HPDE6-E6E7 (cell line): ENCODE results near the gene TMEM225.
"Not testable (repeated sequence)": the region's sequence is repeated elsewhere in the genome, so short reads cannot be mapped to it uniquely, and the experiment has no call there.

Source experiments
- DNase-seq: peaks from one replicate; pipeline ENCODE4 v3.0.0; 2011; ENCODE audit warnings: missing footprints; ENCODE audit errors: extremely low spot score

Gene TMEM225, protein sequence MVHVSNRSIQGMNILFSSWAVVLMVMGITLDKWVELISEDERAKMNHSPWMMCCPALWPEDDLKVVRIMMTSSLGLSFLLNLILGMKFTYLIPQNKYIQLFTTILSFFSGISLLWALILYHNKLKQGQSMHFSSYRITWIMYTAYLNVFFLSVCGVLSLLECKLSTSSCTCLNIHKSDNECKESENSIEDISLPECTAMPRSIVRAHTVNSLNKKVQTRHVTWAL

DNA sequence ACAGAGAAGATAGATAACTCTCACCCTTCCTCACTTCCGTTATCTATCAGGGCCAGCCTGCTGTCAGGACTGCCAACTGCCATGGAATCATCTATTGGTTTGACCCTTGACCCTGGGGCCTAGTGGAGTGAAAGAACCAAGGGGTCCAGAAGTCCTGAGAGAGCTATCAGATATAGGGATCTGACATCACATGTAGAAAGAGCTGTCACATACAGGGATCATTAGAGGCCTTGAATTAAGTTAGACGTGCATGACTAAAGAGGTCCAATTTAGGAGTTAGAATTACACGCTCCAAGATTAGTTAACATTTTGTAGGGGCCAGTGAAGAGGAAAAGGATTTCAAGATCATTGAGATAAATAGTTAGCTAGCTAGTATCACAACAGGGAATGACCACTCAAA is at the start of gene TMEM225:
Gene TMEM225, minus strand, starts transcription at position 101 of the 400 bp plus-strand sequence. CDS start 245 bp downstream, outside the sequence.
- no peak for DNase-seq

DNA sequence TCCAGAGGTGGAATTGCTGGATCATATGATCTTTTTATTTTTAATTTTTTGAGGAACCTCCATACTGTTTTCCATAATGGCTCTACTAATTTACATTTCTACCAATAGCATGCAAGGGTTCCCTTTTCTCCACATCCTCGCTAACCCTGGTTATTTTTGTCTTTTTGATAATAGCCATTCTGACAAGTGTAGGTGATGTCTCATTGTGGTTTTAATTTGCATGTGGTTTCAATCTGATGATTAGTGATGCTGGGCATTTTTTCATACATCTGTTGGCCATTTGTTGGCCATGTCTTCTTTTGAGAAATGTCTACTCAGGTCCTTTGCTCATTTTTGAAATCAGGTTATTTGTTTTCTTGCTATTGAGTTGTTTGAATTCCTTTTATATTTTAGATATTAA is 38.6 kb upstream of the TMEM225 start:
- no peak for DNase-seq

DNA sequence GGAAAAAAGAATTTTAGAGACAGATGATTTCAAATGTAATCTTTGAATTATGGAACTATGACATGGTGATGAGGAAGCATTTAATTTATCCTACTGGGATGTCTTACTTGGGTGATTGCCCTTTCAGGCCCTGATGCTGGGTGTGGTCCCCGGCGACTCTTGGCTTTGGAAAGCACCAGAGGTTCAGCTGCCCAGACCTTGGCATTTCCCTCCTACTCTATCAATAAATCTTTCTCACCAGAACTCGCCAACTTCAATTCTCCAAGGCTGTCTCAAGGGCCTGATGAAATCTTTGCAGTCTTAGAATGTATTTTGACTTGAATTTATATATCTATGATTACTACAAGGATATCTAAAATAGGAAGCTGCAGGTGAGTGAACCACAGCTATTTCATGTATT is 35.5 kb upstream of the TMEM225 start:
- no peak for DNase-seq

DNA sequence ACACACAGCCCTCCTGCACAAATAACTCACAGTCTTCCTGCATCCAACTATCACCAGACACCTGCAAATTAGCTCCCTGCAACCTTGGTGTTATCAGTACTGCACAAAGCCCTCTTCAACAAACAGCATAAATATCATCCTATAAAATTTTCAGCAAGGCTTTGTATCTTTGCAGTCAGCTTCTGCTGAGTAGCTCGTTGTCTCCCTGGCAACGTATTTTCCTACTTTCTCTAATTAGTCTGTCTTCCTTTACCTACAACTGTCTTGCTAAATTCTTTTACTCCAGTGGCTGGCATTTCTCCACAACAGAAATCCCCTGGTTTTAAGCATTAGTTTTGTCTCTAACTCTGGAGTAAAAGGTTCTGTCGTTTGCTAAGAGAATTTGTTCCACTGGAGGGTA is 20.4 kb upstream of the TMEM225 start:
- no peak for DNase-seq

DNA sequence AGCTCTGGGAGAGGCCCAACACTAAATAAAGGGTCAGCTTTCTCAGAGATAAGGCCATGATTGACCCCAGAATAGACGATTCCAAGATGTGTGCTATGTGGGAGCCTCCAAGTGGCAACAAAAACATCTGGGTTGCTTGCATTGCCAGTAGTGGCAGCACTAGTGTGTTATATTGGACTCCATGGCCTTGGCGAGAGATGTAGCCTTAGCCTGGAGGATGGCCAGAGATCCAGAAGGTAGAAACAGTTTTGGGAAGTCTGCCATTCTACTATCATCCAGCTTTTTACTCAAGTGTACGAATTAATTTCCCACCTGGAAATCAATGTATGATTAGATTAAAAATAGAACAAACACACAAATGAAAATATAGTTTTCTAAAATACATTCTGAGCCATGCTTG is 19.5 kb upstream of the TMEM225 start:
- no peak for DNase-seq

DNA sequence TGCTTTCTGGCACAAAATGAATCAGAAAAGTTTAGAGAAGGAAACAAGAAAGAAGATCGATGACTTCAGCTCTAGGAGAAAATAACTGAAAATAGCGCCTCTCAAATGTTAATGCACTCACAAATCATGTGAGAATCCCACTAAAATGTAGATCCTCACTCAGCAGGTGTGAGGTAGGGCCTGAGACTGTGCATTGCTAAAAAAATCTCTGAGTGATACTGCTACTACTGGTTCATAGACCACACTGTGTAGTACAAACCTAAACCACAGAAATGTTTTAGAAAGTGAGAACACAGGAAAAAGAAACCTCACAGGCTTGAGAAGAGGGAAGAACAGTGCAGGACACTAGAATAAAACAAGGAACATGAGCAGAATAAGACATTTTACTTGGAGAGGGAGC is 18.5 kb upstream of the TMEM225 start:
- DNase-seq: no peak

DNA sequence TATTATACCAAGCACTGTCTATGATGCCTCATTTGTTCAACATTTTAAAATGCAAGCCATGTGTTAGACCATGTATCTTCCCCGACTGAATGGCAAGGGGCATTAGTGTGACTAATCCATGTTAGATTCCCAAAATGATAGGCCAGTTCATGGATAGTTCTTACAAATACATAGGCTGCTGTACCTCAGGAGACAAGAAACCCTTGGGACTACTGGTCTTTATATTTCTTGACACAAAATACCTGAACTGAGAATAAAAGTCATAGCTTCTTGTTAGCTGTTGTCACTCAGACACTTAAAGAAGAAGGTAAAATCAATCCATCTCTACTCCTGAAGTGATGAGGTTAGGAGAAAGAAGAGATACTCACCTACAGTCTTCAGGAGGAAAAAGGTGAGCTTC is 16.4 kb upstream of the TMEM225 start, which contains the start of gene OR8D4:
Gene OR8D4, plus strand, starts transcription at position 301 of the 400 bp plus-strand sequence. CDS start 4,265 bp downstream, outside the sequence.
- no peak for DNase-seq

DNA sequence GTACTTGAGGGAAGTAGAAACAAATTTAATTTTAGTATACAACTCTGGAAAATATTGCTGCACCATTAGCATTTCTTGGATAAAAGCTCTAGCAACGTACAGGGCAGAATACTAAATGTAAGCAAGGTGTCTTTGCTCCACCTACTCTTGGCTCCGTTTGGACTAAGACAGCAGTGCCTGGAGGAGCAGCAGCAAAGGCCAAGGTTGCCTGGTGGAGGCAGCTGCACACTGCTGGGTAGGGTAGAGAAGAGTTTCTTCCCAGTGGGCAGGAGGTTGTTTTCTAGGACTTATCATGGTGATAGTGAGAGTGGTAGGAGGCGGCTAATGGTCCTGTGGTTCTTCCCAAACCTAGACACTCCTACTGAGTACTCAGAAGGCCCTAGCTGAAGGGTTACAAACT is 14.3 kb upstream of the TMEM225 start:
- no peak for DNase-seq

DNA sequence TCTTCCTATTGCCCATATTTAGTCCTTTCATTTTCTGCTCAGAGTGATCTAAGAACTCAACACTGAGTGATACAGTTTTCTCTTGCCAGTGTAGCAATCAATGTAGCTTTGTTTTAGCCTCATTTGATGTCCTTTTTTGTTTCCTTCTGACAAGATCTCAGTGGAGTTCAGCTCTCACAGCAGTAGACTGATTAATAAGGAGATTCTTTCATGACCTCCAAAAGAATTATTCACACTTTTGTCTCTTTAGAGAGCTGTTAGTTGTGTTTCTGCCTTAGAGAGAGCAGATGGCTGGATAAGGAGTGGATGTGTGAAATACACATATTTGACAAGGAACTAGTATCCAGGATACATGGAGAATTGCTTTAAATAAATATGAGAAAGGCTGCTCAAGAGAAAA is 6.6 kb upstream of the TMEM225 start:
- DNase-seq: no peak

DNA sequence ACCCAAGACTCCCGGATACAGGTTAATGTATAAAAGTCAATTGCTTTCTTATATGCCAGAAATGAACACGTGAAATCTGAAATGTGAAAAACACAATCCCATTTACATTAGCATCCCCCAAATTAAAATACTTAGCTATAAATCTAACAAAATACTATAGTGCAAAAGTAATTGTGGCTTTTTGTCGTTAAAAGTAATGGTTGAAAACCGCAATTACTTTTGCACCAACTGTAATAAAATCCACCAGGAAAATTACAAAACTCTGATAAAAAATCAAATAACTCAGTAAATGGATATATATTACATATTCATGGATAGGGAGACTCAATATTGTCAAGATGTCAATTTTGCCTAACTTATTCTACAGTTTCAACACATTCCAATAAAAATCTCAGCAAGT is 4.6 kb downstream of the TMEM225 start:
- no peak for DNase-seq

DNA sequence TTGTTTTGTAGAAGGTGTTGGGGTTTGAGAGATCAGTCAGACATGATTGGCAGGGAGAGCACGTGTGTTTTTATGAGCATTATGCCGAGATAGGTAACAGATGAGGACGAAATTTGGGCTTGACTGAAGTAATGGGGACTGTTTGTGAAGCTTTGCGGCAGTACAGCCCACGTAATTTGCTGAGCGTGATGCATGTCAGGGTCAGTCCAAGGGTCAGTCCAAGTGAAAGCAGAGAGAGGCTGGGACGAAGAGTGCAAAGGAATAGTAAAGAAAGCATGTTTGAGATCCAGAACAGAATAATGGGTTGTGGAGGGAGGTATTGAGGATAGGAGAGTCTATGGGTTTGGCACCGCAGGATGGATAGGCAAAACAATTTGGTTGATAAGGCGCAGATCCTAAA is 17.7 kb downstream of the TMEM225 start:
- not testable (repeated sequence) for DNase-seq

DNA sequence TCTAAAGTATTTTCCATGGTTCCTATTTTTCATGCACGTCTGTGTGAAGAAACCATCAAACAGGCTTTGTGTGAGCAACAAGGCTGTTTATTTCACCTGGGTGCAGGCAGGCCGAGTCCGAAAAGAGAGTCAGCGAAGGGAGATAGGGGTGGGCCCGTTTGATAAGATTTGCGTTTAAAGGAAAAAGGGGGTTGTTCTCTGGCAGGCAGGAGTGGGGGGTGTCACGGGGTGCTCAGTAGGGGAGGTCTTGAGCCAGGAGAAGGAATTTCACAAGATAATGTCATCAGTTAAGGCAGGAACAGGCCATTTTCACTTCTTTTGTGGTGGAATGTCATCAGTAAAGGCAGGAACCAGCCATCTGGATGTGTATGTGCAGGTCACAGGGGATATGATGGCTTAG is 20.2 kb downstream of the TMEM225 start:
- DNase-seq: not testable (repeated sequence)

DNA sequence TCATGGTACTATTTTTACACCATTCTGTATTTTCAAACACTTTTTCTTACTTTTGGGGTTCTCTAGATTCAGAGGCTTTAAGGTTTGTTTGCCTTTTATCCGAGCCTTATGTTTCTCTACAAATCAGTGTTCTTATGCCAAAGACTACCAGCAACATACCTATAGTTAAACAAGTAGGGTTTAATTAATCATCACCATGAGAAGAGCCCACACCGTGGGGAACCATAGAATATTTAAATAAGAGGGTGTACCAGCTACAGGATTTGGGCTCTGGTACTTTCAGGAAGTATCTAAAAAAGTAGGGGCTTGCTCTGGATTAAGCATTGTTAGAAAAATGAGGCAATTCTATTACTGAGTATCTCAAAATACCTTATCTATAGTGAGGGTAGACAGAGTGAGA is 25.7 kb downstream of the TMEM225 start:
- no peak for DNase-seq

DNA sequence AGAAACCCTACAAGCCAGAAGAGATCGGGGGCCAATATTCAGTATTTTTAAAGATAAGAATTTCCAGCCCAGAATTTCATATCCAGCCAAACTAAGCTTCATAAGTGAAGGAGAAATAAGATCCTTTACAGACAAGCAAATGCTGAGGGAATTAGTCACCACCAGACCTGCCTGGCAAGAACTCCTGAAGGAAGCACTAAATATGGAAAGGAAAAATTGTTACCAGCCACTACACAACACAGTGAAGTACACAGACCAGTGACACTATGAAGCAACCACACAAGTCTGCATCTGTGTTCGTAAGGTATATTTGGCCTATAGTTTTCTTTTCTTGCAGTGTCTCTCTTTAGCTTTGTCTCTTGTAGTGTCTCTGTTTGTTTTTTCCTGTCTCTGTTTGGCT is 29.0 kb downstream of the TMEM225 start:
- DNase-seq: no peak

DNA sequence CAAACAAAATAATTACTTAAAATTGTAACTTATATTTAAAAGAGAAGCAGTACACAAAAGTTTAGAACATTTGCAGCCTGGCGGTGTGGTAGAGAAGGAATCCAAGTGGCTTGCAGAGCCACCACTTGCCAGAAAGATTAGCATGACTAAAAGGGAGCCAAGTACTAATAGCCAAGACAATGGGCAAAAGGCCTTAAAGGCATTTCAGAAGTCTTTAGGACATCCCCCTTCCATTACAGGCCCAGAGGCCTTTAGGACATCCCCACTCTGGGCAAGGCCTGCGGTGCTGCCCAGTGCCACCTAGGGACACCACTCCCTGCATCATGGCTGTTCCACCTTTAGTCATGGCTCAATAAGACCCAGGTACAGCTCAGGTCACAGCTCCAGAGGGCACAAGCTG is 32.4 kb downstream of the TMEM225 start:
- DNase-seq: no peak

DNA sequence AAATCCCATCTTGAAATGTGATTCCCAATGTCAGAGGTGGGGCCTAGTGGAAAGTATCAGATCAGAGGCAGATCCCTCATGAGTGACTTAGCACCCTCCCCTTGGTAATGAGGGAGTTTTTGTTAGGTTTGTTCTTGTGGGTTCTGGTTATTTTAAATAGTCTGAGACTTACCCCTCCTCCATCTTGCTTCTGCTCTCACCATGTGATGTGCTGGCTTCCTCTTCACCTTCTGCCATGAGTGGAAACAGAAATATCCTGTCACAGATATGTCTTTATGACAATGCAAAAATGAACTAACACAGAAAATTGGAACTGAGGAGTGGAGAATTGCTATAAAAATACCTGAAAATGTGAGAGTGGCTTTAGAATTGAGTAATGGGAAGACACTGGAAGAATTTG is 33.1 kb downstream of the TMEM225 start:
- DNase-seq: no peak

DNA sequence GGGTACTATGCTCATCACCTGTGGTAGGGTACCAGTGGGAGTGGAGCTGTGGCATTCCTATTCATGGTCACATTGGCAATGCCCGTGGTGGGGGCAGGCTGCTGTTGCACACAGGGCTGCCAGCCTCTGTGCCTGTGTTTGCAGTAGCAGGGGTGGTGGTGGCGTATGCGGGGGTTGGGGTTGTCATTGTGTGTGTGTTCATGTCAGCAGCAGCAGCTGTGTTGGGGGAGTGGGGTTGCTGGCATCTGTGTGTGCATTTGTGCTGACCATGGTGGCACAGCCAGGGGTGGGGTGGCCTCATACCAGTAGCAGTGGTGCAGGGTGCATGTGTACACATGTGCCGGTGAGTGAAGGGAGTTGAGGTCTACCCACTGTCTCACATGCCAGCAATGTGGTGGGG is 34.4 kb downstream of the TMEM225 start:
- no peak for DNase-seq

DNA sequence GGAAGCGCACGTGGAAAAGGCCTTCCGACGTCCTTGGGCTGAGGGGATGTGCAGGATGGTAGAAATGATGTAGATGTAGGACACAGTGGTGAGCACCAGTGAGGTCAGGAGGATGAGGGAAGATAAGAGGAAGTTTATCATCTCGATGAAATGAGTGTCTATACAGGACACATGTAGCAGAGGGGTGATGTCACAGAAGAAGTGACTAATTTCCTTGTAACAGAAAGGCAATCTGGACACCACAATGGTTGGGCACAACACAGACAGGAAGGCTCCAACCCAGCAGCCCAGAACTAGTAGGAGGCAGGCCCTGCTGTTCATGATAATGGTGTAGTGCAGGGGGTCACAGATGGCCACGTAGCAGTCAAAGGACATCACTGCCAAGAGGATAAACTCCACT is 44.3 kb downstream of the TMEM225 start:
- DNase-seq: no peak

DNA sequence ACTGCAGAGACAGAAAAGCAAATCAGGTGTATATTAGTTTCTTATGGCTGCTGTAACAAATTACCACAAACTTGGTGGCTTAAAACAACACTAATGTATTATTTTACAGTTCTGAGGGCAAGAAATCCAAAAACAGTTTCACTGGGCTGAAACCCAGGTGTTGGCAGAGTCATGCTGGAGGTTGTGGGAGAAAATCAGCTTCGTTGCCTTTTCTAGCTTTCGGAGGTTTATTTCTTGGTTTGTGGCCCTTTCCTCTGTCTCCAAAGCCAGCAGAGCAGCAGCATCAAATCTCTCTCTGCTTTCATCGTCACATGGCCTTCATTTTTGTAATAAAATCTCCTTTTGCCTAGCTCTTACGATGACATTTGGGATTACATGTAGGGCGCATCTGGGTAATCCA is 46.3 kb downstream of the TMEM225 start:
- no peak for DNase-seq

DNA sequence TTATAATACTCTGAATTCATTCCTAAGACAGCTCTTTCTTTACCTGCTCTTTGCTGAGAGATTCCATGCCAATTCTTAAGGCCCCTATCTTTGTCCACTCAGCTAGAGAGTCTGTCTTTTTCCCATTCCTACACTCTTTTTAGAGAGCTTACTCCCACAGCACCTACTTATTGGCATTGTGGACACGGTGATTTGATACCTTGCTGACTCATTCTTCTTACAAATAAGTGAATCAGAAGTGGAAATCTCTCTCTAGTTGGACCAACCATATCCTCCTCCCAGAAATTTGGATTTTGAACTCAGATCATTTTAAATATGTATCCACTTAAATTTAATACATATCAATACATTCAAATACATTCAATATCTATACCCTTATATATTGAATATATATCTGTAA is 46.8 kb downstream of the TMEM225 start:
- no peak for DNase-seq

DNA sequence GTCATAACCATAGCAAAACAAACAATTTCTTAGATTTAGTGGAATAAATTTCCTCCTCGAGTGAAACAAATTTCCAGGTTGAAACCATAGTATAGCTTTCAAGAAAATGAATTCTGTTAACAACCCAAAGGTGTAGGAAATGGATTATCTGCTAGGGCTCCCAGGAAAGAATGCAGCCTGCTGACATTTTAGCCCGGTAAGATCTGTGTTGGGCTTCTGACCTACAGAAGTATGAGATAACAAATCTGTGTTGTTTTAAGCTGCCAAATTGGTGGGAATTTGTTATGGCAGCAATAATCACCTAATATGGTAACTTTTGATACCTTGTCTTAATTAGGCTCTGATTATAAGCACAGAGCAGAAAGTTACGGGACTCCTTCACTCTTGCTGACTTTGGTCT is 47.3 kb downstream of the TMEM225 start:
- DNase-seq: no peak

DNA sequence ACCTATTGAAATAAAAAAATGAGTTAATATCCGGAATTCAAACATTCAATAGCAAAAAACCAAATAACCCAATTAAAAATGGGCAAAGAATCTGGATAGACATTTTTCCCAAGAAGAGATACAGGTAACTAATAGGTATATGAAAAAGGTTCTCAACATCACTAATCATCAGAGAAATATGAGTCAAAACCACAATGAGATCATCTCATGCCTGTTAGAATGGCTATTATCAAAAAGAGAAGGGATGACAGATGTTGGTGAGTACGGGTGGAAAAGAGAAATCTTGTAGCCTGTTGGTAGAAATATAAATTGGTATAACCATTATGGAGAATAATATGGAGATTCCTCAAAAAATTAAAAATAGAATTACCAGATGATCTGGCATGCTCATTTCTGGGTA is 52.4 kb downstream of the TMEM225 start:
- DNase-seq: no peak
